Panc1 (cell line): Measurements from ENCODE around the gene RAET1E.
"Not testable (repeated sequence)": the region's sequence is repeated elsewhere in the genome, so short reads cannot be mapped to it uniquely, and the experiment has no call there.

Source experiments
- CTCF ChIP-seq: fragments of 450-650 bp; IDR thresholded peaks from 2 replicates; pipeline ENCODE4 v1.5.1; 2017; ENCODE audit warnings: mild to moderate bottlenecking
- POLR2AphosphoS5 ChIP-seq: IDR thresholded peaks from 2 replicates; pipeline ENCODE4 v1.6.1; 2012; ENCODE audit warnings: mild to moderate bottlenecking, low read depth, low read length, moderate library complexity
- SIN3A ChIP-seq: IDR thresholded peaks from 2 replicates; pipeline ENCODE4 v1.6.1; 2012; ENCODE audit warnings: low read depth, mild to moderate bottlenecking, low read length, moderate library complexity, borderline replicate concordance; ENCODE audit not compliant: insufficient read depth
- TCF7L2 ChIP-seq: IDR thresholded peaks from 2 replicates; pipeline ENCODE4 v1.6.1; 2011; ENCODE audit warnings: mild to moderate bottlenecking, low read depth, low read length, inconsistent platforms
- TF ChIP-seq, protein P1 (sequence below), 2 experiments: IDR thresholded peaks; 2 replicates each; pipeline ENCODE4 v1.6.1; 2011 to 2012; ENCODE audit warnings: low read depth in 2 of 2, control low read depth in 1 of 2, low read length in 1 of 2, mild to moderate bottlenecking in 1 of 2, moderate library complexity in 1 of 2; ENCODE audit not compliant: insufficient read depth in 1 of 2

DNA sequence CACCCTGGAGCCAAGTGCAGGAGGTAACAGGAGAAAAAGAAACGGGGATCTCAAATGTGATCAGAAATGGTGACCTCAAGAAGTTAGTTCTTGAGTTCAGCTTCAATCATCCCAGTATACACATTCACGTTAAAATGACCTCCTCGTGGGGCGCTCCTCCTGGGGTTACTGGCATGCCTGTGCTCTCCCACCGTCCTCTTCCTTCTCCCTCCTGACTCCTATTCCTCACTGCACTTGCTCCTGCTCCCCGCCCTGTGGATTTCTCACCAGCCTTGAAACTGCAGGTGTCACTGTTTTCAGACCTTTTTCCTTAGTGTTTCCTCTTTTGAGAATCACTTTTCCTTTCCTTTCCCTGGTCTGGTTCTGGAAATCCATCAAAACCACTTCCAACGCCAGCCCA lies 48.7 kb upstream of the RAET1E start:
- not testable (repeated sequence) for TF ChIP-seq CTCF, SIN3A, POLR2AphosphoS5, TCF7L2
- TF ChIP-seq, protein P1, sequence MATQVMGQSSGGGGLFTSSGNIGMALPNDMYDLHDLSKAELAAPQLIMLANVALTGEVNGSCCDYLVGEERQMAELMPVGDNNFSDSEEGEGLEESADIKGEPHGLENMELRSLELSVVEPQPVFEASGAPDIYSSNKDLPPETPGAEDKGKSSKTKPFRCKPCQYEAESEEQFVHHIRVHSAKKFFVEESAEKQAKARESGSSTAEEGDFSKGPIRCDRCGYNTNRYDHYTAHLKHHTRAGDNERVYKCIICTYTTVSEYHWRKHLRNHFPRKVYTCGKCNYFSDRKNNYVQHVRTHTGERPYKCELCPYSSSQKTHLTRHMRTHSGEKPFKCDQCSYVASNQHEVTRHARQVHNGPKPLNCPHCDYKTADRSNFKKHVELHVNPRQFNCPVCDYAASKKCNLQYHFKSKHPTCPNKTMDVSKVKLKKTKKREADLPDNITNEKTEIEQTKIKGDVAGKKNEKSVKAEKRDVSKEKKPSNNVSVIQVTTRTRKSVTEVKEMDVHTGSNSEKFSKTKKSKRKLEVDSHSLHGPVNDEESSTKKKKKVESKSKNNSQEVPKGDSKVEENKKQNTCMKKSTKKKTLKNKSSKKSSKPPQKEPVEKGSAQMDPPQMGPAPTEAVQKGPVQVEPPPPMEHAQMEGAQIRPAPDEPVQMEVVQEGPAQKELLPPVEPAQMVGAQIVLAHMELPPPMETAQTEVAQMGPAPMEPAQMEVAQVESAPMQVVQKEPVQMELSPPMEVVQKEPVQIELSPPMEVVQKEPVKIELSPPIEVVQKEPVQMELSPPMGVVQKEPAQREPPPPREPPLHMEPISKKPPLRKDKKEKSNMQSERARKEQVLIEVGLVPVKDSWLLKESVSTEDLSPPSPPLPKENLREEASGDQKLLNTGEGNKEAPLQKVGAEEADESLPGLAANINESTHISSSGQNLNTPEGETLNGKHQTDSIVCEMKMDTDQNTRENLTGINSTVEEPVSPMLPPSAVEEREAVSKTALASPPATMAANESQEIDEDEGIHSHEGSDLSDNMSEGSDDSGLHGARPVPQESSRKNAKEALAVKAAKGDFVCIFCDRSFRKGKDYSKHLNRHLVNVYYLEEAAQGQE (IDR thresholded peaks at IDR 0.05; ENCODE audit: insufficient read depth in 1 of 2, low read depth in 2 of 2, low read length in 1 of 2): not testable (repeated sequence)
